ENCODE measurements around the gene FLT4. TPM values are rescaled to one million over a fixed set of nuclear protein-coding genes. Genes with fewer than 3 reads are reported as not detected.
A peak's percentile ranks its signal among the peaks of the same experiment; 100 is the strongest.

Gene FLT4
- total and polyA plus RNA-seq, 5 donors from 2014 or later: 1.2 to 4.0 (median 2.4) TPM

- Mint-ChIP-seq H3K27ac (no peak overlapping the region), H3K9me3 (peaks cover 0 to 1% (median 0%) of the 10 kb centered on the region in 7 donors), H3K4me1 (peaks cover 0 to 10% (median 3%) of the 10 kb centered on the region in 4 donors), H3K4me3 (no peak overlapping the region), H3K36me3 (no peaks in the 10 kb centered on the region), H3K27me3 (peaks cover 25% of the 10 kb centered on the region)
- H3K4me3 ChIP-seq (ENCODE audit: low read depth, low read length): no peak overlapping the region
- DNase-seq (no peak), ATAC-seq (ENCODE audit: low read depth in 2 of 2) (no peak)
- peaks cover 2% of the 10 kb centered on the region for H3K27me3 ChIP-seq (ENCODE audit: control insufficient read depth, insufficient read depth, low read length)
- H3K4me1 ChIP-seq (ENCODE audit: control insufficient read depth, insufficient read depth, low read length, poor library complexity, severe bottlenecking): peaks cover 10% of the 10 kb centered on the region
- no peaks in the 10 kb centered on the region for H3K9me3 ChIP-seq (ENCODE audit: control insufficient read depth in 2 of 2, low read length in 2 of 2)
- H3K27ac ChIP-seq (ENCODE audit: insufficient read depth, low read length, poor library complexity, severe bottlenecking): no peak overlapping the region
- no peaks in the 10 kb centered on the region for H3K36me3 ChIP-seq (ENCODE audit: control insufficient read depth, insufficient read depth, low read length)
Measured at GRCh38 chr5:180593446-180594206, 55.8 kb downstream of the FLT4 start.

- H3K9me3 Mint-ChIP-seq: peaks cover 0 to 1% (median 0%) of the 10 kb centered on the region in 7 donors
- peaks cover 33% of the 10 kb centered on the region for H3K27me3 Mint-ChIP-seq
- no peak overlapping the region for H3K27ac ChIP-seq (ENCODE audit: insufficient read depth, low read length, poor library complexity, severe bottlenecking)
- H3K27me3 ChIP-seq (ENCODE audit: control insufficient read depth, insufficient read depth, low read length): peaks cover 7% of the 10 kb centered on the region
- H3K36me3 ChIP-seq (ENCODE audit: control insufficient read depth, insufficient read depth, low read length): no peaks in the 10 kb centered on the region
- ATAC-seq (ENCODE audit: low read depth in 2 of 2): no peak
- no peaks in the 10 kb centered on the region for H3K36me3 Mint-ChIP-seq
- H3K27ac Mint-ChIP-seq: no peak overlapping the region
- H3K4me3 ChIP-seq (ENCODE audit: low read depth, low read length): no peak overlapping the region
- peaks cover 10% of the 10 kb centered on the region for H3K4me1 ChIP-seq (ENCODE audit: control insufficient read depth, insufficient read depth, low read length, poor library complexity, severe bottlenecking)
- no peak for DNase-seq
- peak overlapping the region in 3 of 4 donors; percentile 43 to 47 (median 46) for H3K4me3 Mint-ChIP-seq
- H3K9me3 ChIP-seq (ENCODE audit: control insufficient read depth in 2 of 2, low read length in 2 of 2): no peaks in the 10 kb centered on the region
- peaks cover 0 to 10% (median 3%) of the 10 kb centered on the region in 4 donors for H3K4me1 Mint-ChIP-seq
Measured at GRCh38 chr5:180592176-180592575, 57.2 kb downstream of the FLT4 start.

GRCh38 chr5:180591311-180591887 lies 58.0 kb downstream of the FLT4 start, which contains the start of gene SCGB3A1:
SCGB3A1 (minus strand) TSS chr5:180591499; CDS start chr5:180591462, 37 bp downstream.
- Mint-ChIP-seq H3K36me3 (no peaks in the 10 kb centered on the region), H3K4me1 (peaks cover 0 to 10% (median 3%) of the 10 kb centered on the region in 4 donors), H3K9me3 (peaks cover 0 to 1% (median 0%) of the 10 kb centered on the region in 7 donors), H3K4me3 (peak within 1 kb of the TSS in 1 of 4 donors; percentile 41), H3K27ac (no peak within 1 kb of the TSS), H3K27me3 (peaks cover 33% of the 10 kb centered on the region)
- no peak for ATAC-seq (ENCODE audit: low read depth in 2 of 2)
- H3K27ac ChIP-seq (ENCODE audit: insufficient read depth, low read length, poor library complexity, severe bottlenecking): no peak within 1 kb of the TSS
- peaks cover 7% of the 10 kb centered on the region for H3K27me3 ChIP-seq (ENCODE audit: control insufficient read depth, insufficient read depth, low read length)
- peak in 1 of 3 donors; percentile 12 for DNase-seq
- no peaks in the 10 kb centered on the region for H3K36me3 ChIP-seq (ENCODE audit: control insufficient read depth, insufficient read depth, low read length)
- H3K9me3 ChIP-seq (ENCODE audit: control insufficient read depth in 2 of 2, low read length in 2 of 2): no peaks in the 10 kb centered on the region
- no peak within 1 kb of the TSS for H3K4me3 ChIP-seq (ENCODE audit: low read depth, low read length)
- peaks cover 10% of the 10 kb centered on the region for H3K4me1 ChIP-seq (ENCODE audit: control insufficient read depth, insufficient read depth, low read length, poor library complexity, severe bottlenecking)

GRCh38 chr5:180590543-180591310 lies 58.7 kb downstream of the FLT4 start:
- Mint-ChIP-seq H3K4me3 (no peak overlapping the region), H3K27ac (no peak overlapping the region)

GRCh38 chr5:180589771-180590542 lies 59.4 kb downstream of the FLT4 start:
- Histone ChIP-seq H3K9me3 (ENCODE audit: control insufficient read depth in 2 of 2, low read length in 2 of 2) (no peaks in the 10 kb centered on the region), H3K4me3 (ENCODE audit: low read depth, low read length) (no peak overlapping the region), H3K27ac (ENCODE audit: insufficient read depth, low read length, poor library complexity, severe bottlenecking) (no peak overlapping the region), H3K27me3 (ENCODE audit: control insufficient read depth, insufficient read depth, low read length) (peaks cover 7% of the 10 kb centered on the region), H3K36me3 (ENCODE audit: control insufficient read depth, insufficient read depth, low read length) (no peaks in the 10 kb centered on the region), H3K4me1 (ENCODE audit: control insufficient read depth, insufficient read depth, low read length, poor library complexity, severe bottlenecking) (peaks cover 10% of the 10 kb centered on the region)
- Mint-ChIP-seq H3K27ac (no peak overlapping the region), H3K4me1 (peaks cover 0 to 10% (median 3%) of the 10 kb centered on the region in 4 donors), H3K27me3 (peaks cover 29% of the 10 kb centered on the region), H3K36me3 (no peaks in the 10 kb centered on the region), H3K4me3 (peak overlapping the region in 3 of 4 donors; percentile 10 to 67 (median 46)), H3K9me3 (no peaks in the 10 kb centered on the region)
- DNase-seq (peak in 1 of 3 donors; percentile 67), ATAC-seq (ENCODE audit: low read depth in 2 of 2) (no peak)

More at GRCh38 chr5:180590543-180591310, 58.7 kb downstream of the FLT4 start:
- Histone ChIP-seq H3K27me3 (ENCODE audit: control insufficient read depth, insufficient read depth, low read length) (peaks cover 7% of the 10 kb centered on the region), H3K9me3 (ENCODE audit: control insufficient read depth in 2 of 2, low read length in 2 of 2) (no peaks in the 10 kb centered on the region), H3K4me1 (ENCODE audit: control insufficient read depth, insufficient read depth, low read length, poor library complexity, severe bottlenecking) (peaks cover 10% of the 10 kb centered on the region), H3K27ac (ENCODE audit: insufficient read depth, low read length, poor library complexity, severe bottlenecking) (no peak overlapping the region), H3K36me3 (ENCODE audit: control insufficient read depth, insufficient read depth, low read length) (no peaks in the 10 kb centered on the region), H3K4me3 (ENCODE audit: low read depth, low read length) (no peak overlapping the region)
- DNase-seq (peak in 1 of 3 donors; percentile 30), ATAC-seq (ENCODE audit: low read depth in 2 of 2) (no peak)
- no peaks in the 10 kb centered on the region for H3K36me3 Mint-ChIP-seq
- no peaks in the 10 kb centered on the region for H3K9me3 Mint-ChIP-seq
- peaks cover 29% of the 10 kb centered on the region for H3K27me3 Mint-ChIP-seq
- peaks cover 0 to 10% (median 3%) of the 10 kb centered on the region in 4 donors for H3K4me1 Mint-ChIP-seq

GRCh38 chr5:180586870-180587269 lies 62.5 kb downstream of the FLT4 start:
- no peak overlapping the region for H3K27ac ChIP-seq (ENCODE audit: insufficient read depth, low read length, poor library complexity, severe bottlenecking)

GRCh38 chr5:180586204-180586603 lies 63.2 kb downstream of the FLT4 start:
- Histone ChIP-seq H3K4me3 (ENCODE audit: low read depth, low read length) (no peak overlapping the region), H3K4me1 (ENCODE audit: control insufficient read depth, insufficient read depth, low read length, poor library complexity, severe bottlenecking) (peaks cover 10% of the 10 kb centered on the region), H3K36me3 (ENCODE audit: control insufficient read depth, insufficient read depth, low read length) (no peaks in the 10 kb centered on the region), H3K27ac (ENCODE audit: insufficient read depth, low read length, poor library complexity, severe bottlenecking) (no peak overlapping the region), H3K9me3 (ENCODE audit: control insufficient read depth in 2 of 2, low read length in 2 of 2) (no peaks in the 10 kb centered on the region), H3K27me3 (ENCODE audit: control insufficient read depth, insufficient read depth, low read length) (peaks cover 7% of the 10 kb centered on the region)
- no peak for ATAC-seq (ENCODE audit: low read depth in 2 of 2)
- Mint-ChIP-seq H3K36me3 (no peaks in the 10 kb centered on the region), H3K27me3 (peaks cover 21% of the 10 kb centered on the region), H3K4me1 (peaks cover 0 to 6% (median 2%) of the 10 kb centered on the region in 4 donors), H3K9me3 (peaks cover 0 to 4% (median 0%) of the 10 kb centered on the region in 7 donors), H3K27ac (no peak overlapping the region), H3K4me3 (no peak overlapping the region)
- no peak for DNase-seq

More at GRCh38 chr5:180586870-180587269, 62.5 kb downstream of the FLT4 start:
- DNase-seq: no peak
- Mint-ChIP-seq H3K9me3 (peaks cover 0 to 4% (median 0%) of the 10 kb centered on the region in 7 donors), H3K4me3 (no peak overlapping the region), H3K27me3 (peaks cover 21% of the 10 kb centered on the region), H3K4me1 (peaks cover 0 to 6% (median 2%) of the 10 kb centered on the region in 4 donors), H3K36me3 (no peaks in the 10 kb centered on the region), H3K27ac (no peak overlapping the region)
- Histone ChIP-seq H3K4me3 (ENCODE audit: low read depth, low read length) (no peak overlapping the region), H3K36me3 (ENCODE audit: control insufficient read depth, insufficient read depth, low read length) (no peaks in the 10 kb centered on the region), H3K4me1 (ENCODE audit: control insufficient read depth, insufficient read depth, low read length, poor library complexity, severe bottlenecking) (peaks cover 10% of the 10 kb centered on the region), H3K9me3 (ENCODE audit: control insufficient read depth in 2 of 2, low read length in 2 of 2) (no peaks in the 10 kb centered on the region), H3K27me3 (ENCODE audit: control insufficient read depth, insufficient read depth, low read length) (peaks cover 7% of the 10 kb centered on the region)
- ATAC-seq (ENCODE audit: low read depth in 2 of 2): no peak
